CMK (cell line): ENCODE measurements around the gene CCL24.
"Not testable (repeated sequence)": the region's sequence is repeated elsewhere in the genome, so short reads cannot be mapped to it uniquely, and the experiment has no call there.

Experiments
- DNase-seq: peaks from one replicate; pipeline ENCODE4 v3.0.0-alpha.2; 2010; ENCODE audit warnings: low read depth

CCL24 gene

DNA sequence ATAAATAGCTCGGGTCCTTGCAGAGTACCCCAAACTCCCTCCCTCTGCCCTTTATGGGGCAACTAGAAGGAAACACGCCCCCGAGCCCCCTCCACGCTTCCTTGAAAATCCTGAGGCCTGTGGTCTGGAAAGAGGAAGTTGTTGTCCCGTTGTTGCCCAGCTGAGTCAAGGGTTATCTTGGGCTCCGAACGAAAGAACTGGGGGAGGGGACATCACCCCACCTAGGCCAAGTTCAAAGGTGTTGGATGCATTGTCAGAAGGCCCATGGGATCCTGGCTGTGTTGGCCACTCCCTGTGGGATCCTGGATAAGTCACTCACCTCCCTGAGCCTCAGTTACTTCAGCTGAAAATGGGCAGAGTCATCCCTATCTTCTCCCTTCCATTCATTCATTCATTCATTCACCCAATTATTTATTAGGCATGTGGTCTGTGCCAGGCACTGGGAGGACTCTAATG, at the start of gene CCL24:
TSS of gene CCL24 (minus strand) at position 26 of the 456 bp plus-strand sequence. CDS start 91 bp downstream, outside the sequence.
- no peak for DNase-seq

- no peak for DNase-seq
Observed at GRCh38 chr7:75861636-75862035, 48.0 kb upstream of the CCL24 start.

DNA sequence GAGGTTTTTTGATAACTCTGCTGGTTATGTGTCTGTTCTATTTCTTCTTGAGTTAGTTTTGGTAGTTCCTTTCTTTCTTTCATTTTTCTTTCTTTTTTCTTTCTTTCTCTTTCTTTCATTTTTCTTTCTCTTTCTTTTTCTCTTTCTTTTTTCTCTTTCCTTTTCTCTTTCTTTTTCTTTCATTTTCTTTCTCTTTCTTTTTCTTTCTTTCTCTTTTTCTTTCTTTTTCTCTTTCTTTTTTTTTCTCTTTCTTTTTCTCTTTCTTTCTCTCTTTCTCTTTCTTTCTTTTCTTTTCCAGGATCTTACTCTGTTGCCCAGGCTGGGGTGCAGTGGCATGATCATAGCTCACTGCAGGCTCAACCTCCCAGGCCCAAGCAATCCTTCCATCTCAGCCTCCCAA, 44.8 kb upstream of the CCL24 start:
- DNase-seq: no peak

- DNase-seq: no peak
Observed at GRCh38 chr7:75856536-75856935, 42.9 kb upstream of the CCL24 start.

GRCh38 chr7:75854813-75855345, 41.3 kb upstream of the CCL24 start:
- not testable (repeated sequence) for DNase-seq

GRCh38 chr7:75854233-75854632, 40.6 kb upstream of the CCL24 start:
- no peak for DNase-seq

DNA sequence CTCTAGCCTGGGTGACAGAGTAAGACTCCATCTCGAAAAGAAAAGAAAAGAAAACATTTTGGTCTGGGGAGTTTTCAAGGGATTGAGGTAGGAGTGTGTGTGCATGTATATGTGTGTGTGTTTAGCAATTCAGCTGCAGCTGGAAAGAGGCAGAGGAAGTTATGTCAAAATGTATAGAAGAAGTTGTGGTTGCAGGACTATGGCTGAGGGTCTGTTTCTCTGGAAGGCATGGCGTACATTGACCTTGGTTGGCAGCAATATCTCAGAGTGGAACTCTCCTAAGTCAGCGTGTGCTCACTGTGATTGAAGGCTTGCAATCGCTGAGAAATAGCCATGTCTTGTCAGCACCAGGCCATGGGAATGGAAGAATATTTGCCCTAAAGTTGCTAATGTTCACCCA, 36.6 kb upstream of the CCL24 start:
- no peak for DNase-seq

DNA sequence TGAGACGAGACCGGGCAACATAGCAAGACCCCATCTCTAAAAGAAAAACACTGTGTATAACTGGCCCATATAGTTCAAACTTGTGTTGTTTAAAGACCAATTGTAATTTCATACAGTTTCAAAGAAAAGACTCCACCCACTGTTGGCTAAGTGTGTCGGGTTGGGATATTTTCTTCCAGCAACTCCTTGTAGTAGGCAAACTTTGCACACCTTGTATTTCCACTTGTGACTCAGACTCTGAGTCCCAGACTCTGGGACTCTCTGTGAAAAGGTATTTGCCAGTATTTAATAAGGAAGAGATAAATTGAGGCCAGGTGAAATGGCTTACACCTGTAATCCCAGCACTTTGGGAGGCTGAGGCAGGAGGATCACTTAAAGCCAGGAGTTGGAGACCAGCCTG, 36.0 kb upstream of the CCL24 start:
- DNase-seq: no peak

DNA sequence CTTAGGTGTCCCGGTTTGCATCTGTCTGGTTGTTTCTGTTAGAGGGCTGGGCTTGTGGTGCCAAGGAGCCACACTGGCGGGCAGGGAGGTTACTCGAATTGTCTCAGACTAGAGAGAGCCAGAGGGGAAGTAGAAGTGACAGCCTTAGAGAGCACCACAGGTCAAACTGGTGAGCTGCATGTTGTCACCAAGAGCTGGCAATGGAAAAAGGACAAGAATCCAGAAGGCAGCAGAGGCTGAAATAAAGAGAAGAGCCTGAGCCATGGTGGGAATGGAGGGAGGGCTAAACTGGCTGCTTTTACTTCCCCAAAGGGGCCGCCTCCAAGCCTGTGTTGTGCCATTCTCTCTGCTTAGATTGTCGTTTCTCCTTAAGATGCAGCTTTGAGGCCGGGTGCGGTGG, 34.1 kb upstream of the CCL24 start:
- no peak for DNase-seq

- DNase-seq: not testable (repeated sequence)
Observed at GRCh38 chr7:75845132-75845531, 31.5 kb upstream of the CCL24 start.

- no peak for DNase-seq
Observed at GRCh38 chr7:75844158-75844557, 30.6 kb upstream of the CCL24 start.

DNA sequence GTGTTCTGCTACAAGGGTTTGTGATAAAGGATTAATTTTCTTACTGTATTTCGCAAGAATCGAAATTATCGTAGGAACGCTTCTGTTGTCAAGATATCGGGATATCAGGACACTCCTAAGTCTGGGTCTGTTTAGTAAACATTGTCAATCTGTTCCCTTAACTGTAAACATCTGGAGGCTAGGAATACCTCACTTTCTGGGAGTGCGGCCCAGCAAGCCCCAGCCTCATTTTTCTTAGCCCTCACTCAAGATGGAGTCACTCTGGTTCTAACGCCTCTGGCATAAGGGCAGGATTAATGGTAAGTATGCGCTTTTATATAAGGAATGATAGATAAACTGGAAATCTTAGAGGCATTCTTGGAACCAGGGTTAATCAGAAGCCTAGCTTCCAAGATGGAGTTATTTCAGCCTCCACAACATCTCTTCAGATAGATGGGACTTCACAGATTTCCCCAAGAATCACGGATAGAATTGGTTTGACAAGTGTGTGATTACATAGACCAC, 30.1 kb upstream of the CCL24 start:
- DNase-seq: no peak

DNA sequence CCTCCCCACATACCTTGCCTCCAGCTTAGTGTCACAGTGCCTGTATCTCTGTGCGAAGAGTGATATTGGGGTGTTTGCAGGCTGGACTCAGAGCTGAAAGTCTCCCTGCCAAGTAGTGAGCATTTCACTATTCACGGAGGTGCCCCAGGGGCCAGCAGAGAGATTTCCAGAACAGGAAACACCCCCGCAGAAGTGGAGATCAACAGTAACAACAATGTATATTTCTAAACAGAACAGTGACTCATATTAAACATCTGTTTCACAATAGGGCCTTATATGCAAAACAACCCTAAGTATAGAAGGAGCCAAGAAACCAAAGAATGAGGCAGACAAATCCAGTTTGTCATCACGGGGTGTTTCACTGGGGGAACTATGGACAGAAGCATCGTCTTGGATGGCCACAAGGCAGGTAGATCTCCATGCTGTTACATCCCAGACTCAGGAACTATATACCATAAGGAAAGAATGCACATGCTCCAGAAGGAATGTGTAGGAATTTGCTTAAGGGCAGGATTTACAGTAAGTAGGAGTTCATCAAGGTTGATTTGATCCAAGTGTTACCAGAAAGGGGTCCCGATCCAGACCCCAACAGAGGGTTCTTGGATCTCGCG, 29.3 kb upstream of the CCL24 start:
- no peak for DNase-seq

DNA sequence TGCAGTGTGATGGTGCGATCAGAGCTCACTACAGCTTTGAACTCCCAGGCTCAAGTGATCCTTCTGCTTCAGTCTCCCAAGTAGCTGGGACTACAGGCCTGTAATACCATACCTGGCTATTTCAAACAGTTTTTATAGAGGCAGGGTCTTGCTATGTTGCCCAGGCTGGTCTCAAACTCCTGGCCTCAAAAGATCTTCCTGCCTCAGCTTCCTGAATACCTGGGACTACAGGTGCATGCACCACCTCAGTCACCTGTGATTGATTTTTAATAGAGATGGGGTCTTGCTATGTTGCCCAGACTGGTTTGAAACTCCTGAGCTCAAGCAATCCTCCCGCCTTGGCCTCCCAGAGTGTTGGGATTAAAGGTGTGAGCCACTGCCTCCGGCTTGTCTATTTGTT, 26.4 kb upstream of the CCL24 start:
- no peak for DNase-seq

GRCh38 chr7:75838281-75838930, 24.8 kb upstream of the CCL24 start:
- DNase-seq: not testable (repeated sequence)

GRCh38 chr7:75836798-75837197, 23.2 kb upstream of the CCL24 start:
- DNase-seq: no peak

DNA sequence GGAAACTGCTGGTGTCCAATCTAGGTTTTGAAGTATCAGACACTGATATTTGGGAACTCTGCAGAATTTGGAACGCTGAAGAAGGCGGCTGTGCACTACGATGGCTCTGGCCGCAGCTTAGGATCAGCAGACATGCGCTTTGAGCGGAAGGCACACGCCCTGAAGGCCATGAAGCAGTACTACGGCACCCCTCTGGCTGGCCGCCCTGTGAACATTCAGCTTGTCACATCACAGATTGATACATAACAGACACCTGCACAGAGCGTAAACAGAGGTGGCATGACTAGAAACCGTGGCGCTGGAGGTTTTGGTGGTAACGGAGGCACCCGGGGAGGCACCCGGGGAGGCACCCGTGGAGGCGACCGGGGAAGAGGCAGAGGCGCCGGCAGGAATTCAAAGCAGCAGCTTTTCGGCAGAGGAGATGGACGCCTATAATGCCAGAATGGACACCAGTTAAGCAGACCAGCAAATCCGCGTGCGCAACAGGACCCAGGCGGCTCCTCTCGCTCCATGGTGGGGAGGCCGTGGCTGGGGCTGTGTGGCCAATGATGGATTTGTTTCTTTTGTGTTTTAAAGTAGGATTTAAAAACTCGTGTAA, 22.2 kb upstream of the CCL24 start:
- DNase-seq: no peak

GRCh38 chr7:75833662-75834061, 20.1 kb upstream of the CCL24 start:
- not testable (repeated sequence) for DNase-seq

DNA sequence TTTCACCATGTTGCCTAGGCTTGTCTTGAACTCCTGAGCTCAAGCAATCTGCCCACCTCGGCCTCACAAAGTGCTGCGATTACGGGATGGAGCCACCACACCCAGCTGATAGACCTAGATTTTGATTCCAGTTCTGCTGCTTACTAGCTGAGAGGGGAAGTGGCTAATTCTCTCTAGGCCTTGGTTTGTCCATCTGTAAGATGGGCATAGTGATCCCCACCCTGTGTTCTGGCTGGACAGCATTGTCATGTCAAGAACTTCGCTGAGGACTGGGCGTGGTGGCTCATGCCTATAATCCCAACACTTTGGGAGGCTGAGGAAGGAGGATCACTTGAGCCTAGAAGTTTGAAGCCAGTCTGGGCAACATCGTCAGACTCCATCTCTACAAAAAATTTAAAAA, 17.4 kb upstream of the CCL24 start:
- no peak for DNase-seq

- not testable (repeated sequence) for DNase-seq
Observed at GRCh38 chr7:75829656-75830055, 16.1 kb upstream of the CCL24 start.

DNA sequence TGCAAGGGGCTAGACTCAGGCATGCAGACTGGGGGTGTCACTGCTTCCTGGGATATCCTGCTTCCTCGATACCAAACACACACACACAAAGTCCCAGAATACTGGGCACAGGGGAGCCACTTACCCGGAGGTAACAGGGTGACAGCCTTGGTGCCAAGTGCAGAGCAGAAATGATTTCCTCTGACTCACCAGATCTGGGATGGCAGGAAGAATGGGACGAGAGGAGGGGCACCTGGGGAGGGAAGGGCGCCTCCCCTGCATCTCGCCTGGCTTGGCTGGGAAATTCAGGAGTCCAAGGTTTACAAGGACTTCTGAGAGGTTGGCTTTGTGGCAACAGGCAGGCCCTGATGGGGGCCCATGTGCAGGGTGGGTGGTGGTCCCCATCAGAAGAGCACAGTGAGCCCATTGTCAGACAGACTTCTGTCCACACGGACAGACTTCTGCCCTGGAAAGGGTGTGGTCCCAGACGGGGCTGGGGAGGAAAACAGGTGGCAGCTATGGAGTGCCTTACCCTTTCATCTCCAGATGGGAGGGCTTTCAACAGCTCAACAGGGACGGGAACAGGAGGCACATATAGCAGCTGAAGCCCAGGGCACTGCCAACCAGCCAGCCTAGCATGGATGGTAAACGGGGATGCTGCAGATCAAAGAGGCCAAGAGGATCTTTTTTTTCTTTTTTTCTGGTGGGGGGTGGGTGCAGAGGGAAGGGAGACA, 9.7 kb upstream of the CCL24 start:
- DNase-seq: no peak

- no peak for DNase-seq
Observed at GRCh38 chr7:75820688-75821087, 7.1 kb upstream of the CCL24 start.
